ENCODE data around the gene EMILIN1.

- TF ChIP-seq, protein P1, sequence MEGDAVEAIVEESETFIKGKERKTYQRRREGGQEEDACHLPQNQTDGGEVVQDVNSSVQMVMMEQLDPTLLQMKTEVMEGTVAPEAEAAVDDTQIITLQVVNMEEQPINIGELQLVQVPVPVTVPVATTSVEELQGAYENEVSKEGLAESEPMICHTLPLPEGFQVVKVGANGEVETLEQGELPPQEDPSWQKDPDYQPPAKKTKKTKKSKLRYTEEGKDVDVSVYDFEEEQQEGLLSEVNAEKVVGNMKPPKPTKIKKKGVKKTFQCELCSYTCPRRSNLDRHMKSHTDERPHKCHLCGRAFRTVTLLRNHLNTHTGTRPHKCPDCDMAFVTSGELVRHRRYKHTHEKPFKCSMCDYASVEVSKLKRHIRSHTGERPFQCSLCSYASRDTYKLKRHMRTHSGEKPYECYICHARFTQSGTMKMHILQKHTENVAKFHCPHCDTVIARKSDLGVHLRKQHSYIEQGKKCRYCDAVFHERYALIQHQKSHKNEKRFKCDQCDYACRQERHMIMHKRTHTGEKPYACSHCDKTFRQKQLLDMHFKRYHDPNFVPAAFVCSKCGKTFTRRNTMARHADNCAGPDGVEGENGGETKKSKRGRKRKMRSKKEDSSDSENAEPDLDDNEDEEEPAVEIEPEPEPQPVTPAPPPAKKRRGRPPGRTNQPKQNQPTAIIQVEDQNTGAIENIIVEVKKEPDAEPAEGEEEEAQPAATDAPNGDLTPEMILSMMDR (IDR thresholded peaks at IDR 0.05), result no peak
- TF ChIP-seq REST (IDR thresholded peaks at IDR 0.05; ENCODE audit: insufficient read depth in 1 of 2, low read depth in 2 of 2, low read length in 1 of 2) (no peak), SIN3A (IDR thresholded peaks at IDR 0.05; ENCODE audit: borderline replicate concordance, insufficient read depth, low read depth, low read length) (peak; percentile 79; the same call in 1 of the 2 replicates), POLR2AphosphoS5 (IDR thresholded peaks at IDR 0.05; ENCODE audit: low read depth, low read length) (peak; percentile 75)
Observed at GRCh38 chr2:27032495-27033252, 45.7 kb upstream of the EMILIN1 start, which contains the start of gene TMEM214.

Measured in Panc1 (cell line).